GM21515 (cell line): ENCODE results near the gene SGK1.
A peak's percentile ranks its signal among the peaks of the same experiment; 100 is the strongest.
"Not testable (repeated sequence)": the region's sequence is repeated elsewhere in the genome, so short reads cannot be mapped to it uniquely, and the experiment has no call there.

Source experiments
- ATAC-seq: cut with Tn5 transposase; IDR thresholded peaks from one replicate; pipeline ENCODE4 v1.9.1; 2021; ENCODE audit not compliant: unreplicated experiment

Gene SGK1

GRCh38 chr6:134307075-134307474, 10.8 kb downstream of the SGK1 start:
- no peak for ATAC-seq

GRCh38 chr6:134304381-134304780, 13.5 kb downstream of the SGK1 start:
- not testable (repeated sequence) for ATAC-seq

- no peak for ATAC-seq
These were observed 14.0 kb downstream of the SGK1 start for GRCh38 chr6:134303891-134304290.

GRCh38 chr6:134299236-134299635, 18.7 kb downstream of the SGK1 start:
- no peak for ATAC-seq

- ATAC-seq: no peak
These were observed 21.1 kb downstream of the SGK1 start for GRCh38 chr6:134296762-134297161.

- peak; percentile 66 for ATAC-seq
These were observed 21.9 kb downstream of the SGK1 start for GRCh38 chr6:134295953-134296553.

- no peak for ATAC-seq
These were observed 24.2 kb downstream of the SGK1 start for GRCh38 chr6:134293659-134294161.

- no peak for ATAC-seq
These were observed 26.8 kb downstream of the SGK1 start for GRCh38 chr6:134291156-134291555.

- ATAC-seq: no peak
These were observed 28.7 kb downstream of the SGK1 start for GRCh38 chr6:134289204-134289575.

- ATAC-seq: peak; percentile 46
These were observed 29.2 kb downstream of the SGK1 start for GRCh38 chr6:134288538-134289203.

GRCh38 chr6:134287859-134288537, 29.9 kb downstream of the SGK1 start:
- ATAC-seq: peak; percentile 40

GRCh38 chr6:134282816-134283215, 35.1 kb downstream of the SGK1 start:
- no peak for ATAC-seq

- ATAC-seq: no peak
These were observed 36.5 kb downstream of the SGK1 start for GRCh38 chr6:134281388-134281787.

GRCh38 chr6:134278000-134278399, 39.9 kb downstream of the SGK1 start:
- ATAC-seq: no peak

- ATAC-seq: not testable (repeated sequence)
These were observed 41.0 kb downstream of the SGK1 start for GRCh38 chr6:134276891-134277377.

- no peak for ATAC-seq
These were observed 45.5 kb downstream of the SGK1 start for GRCh38 chr6:134272374-134272773.

- ATAC-seq: no peak
These were observed 50.0 kb downstream of the SGK1 start for GRCh38 chr6:134267917-134268361.

GRCh38 chr6:134266776-134267175, 51.1 kb downstream of the SGK1 start:
- ATAC-seq: no peak

- no peak for ATAC-seq
These were observed 56.1 kb downstream of the SGK1 start for GRCh38 chr6:134261766-134262165.

- ATAC-seq: no peak
These were observed 59.0 kb downstream of the SGK1 start for GRCh38 chr6:134258849-134259306.

GRCh38 chr6:134257516-134257915, 60.4 kb downstream of the SGK1 start:
- no peak for ATAC-seq

- no peak for ATAC-seq
These were observed 61.0 kb downstream of the SGK1 start for GRCh38 chr6:134256862-134257261.
